HepG2 (cell line): Measurements from ENCODE around the gene DPY30. TPM values are rescaled to one million over a fixed set of nuclear protein-coding genes. Genes with fewer than 3 reads are reported as not detected.

Source experiments
- BHLHE40 ChIP-seq: IDR thresholded peaks from 2 replicates; pipeline ENCODE4 v1.6.1; 2011; ENCODE audit warnings: low read length, improper control_type of control experiment
- BRD4 ChIP-seq: sonication (generic); formaldehyde crosslinking; IDR thresholded peaks from 2 replicates; pipeline ENCODE4 v1.4.0; 2020; ENCODE audit warnings: missing genetic modification reagents
- FOSL2 ChIP-seq: sonication (generic); formaldehyde crosslinking; IDR thresholded peaks from 2 replicates; pipeline ENCODE4 v1.4.0; 2020; ENCODE audit warnings: missing genetic modification reagents
- HHEX ChIP-seq: IDR thresholded peaks from 2 replicates; pipeline ENCODE4 v1.6.1; 2016; ENCODE audit warnings: control low read depth
- IKZF1 ChIP-seq: fragments of 450-650 bp; IDR thresholded peaks from 2 replicates; pipeline ENCODE4 v1.7.1; 2016
- JDP2 ChIP-seq: sonication (generic); formaldehyde crosslinking; IDR thresholded peaks from 2 replicates; pipeline ENCODE4 v1.8.1; 2022; ENCODE audit warnings: missing genetic modification reagents, borderline replicate concordance
- KAT8 ChIP-seq: IDR thresholded peaks from 2 replicates; pipeline ENCODE4 v1.6.1; 2016; ENCODE audit warnings: missing genetic modification reagents, missing compliant biosample characterization
- KLF11 ChIP-seq: IDR thresholded peaks from 2 replicates; pipeline ENCODE4 v1.6.1; 2016; ENCODE audit warnings: missing compliant biosample characterization
- MAFK ChIP-seq, 2 experiments: IDR thresholded peaks in 1 of 2; conservative IDR thresholded peaks in 1 of 2; 2 replicates each; pipeline ENCODE4 v1.6.1; 2011; ENCODE audit warnings: improper control_type of control experiment in 2 of 2, low read length in 2 of 2
- MYNN ChIP-seq: sonication (generic); formaldehyde crosslinking; IDR thresholded peaks from 2 replicates; pipeline ENCODE4 v1.4.0; 2020; ENCODE audit warnings: mild to moderate bottlenecking, low read depth, missing genetic modification reagents
- NR2F1 ChIP-seq, 2 experiments: fragments of 450-650 bp in 1 of 2; formaldehyde crosslinking in 1 of 2; IDR thresholded peaks; 2 replicates each; pipeline versions ENCODE4 v1.5.0 to v1.6.1; 2016 to 2020; ENCODE audit warnings: mild to moderate bottlenecking in 1 of 2, missing compliant biosample characterization in 1 of 2, missing genetic modification reagents in 1 of 2, moderate library complexity in 1 of 2
- RBFOX2 ChIP-seq: fragments of 200-400 bp; formaldehyde crosslinking; IDR thresholded peaks from 2 replicates; pipeline ENCODE4 v1.6.1; 2017; ENCODE audit warnings: low read depth, mild to moderate bottlenecking, low read length
- REL ChIP-seq: sonication (generic); formaldehyde crosslinking; conservative IDR thresholded peaks from 2 replicates; pipeline ENCODE4 v1.8.0; 2022; ENCODE audit warnings: mild to moderate bottlenecking, missing genetic modification reagents, moderate library complexity
- THAP11 ChIP-seq: IDR thresholded peaks from 2 replicates; pipeline ENCODE4 v1.6.1; 2016; ENCODE audit warnings: missing biosample characterization, missing genetic modification reagents
- ZC3H4 ChIP-seq: sonication (generic); formaldehyde crosslinking; IDR thresholded peaks from 2 replicates; pipeline ENCODE4 v1.4.0; 2020; ENCODE audit warnings: missing genetic modification reagents, borderline replicate concordance
- ZNF20 ChIP-seq: sonication (generic); formaldehyde crosslinking; IDR thresholded peaks from 2 replicates; pipeline ENCODE4 v1.4.0; 2020; ENCODE audit warnings: mild to moderate bottlenecking, moderate library complexity, missing genetic modification reagents
- ZNF30 ChIP-seq: sonication (generic); formaldehyde crosslinking; IDR thresholded peaks from 2 replicates; pipeline ENCODE4 v1.5.0; 2020; ENCODE audit warnings: mild to moderate bottlenecking, missing genetic modification reagents
- ZNF430 ChIP-seq: sonication (generic); formaldehyde crosslinking; IDR thresholded peaks from 2 replicates; pipeline ENCODE4 v1.9.0; 2021; ENCODE audit warnings: mild to moderate bottlenecking, missing genetic modification reagents
- ZNF556 ChIP-seq: sonication (generic); formaldehyde crosslinking; IDR thresholded peaks from 2 replicates; pipeline ENCODE4 v1.4.0; 2020; ENCODE audit warnings: mild to moderate bottlenecking, missing genetic modification reagents, borderline replicate concordance
- ZNF616 ChIP-seq: sonication (generic); formaldehyde crosslinking; IDR thresholded peaks from 2 replicates; pipeline ENCODE4 v1.5.0; 2020; ENCODE audit warnings: low read depth, mild to moderate bottlenecking, missing genetic modification reagents
- ZNF737 ChIP-seq: sonication (generic); formaldehyde crosslinking; IDR thresholded peaks from 2 replicates; pipeline ENCODE4 v1.5.0; 2020; ENCODE audit warnings: missing genetic modification reagents, mild to moderate bottlenecking, borderline replicate concordance
- ZSCAN30 ChIP-seq: sonication (generic); formaldehyde crosslinking; IDR thresholded peaks from 2 replicates; pipeline ENCODE4 v1.5.0; 2020; ENCODE audit warnings: mild to moderate bottlenecking, missing genetic modification reagents
- ZSCAN9 ChIP-seq: IDR thresholded peaks from 2 replicates; pipeline ENCODE4 v1.6.1; 2016; ENCODE audit warnings: borderline replicate concordance
- polyA plus RNA-seq, 8 experiments: library from polyadenylated mRNA; depleted of rRNA in 3 of 8; stranded (reverse) in 7 of 8; unstranded in 1 of 8; fragments of >200 nt; fragmentation: Illumina TruSeq in 4 of 8; extraction: Trizol in 4 of 8; gene quantifications; 2 replicates each; pipeline versions ENCODE4 v1.2.1 to v1.2.3, GENCODE V29; 2011 to 2016; ENCODE audit warnings: low read depth in 4 of 8, missing spikeins in 1 of 8, mixed read lengths in 1 of 8; ENCODE audit not compliant: insufficient read depth in 1 of 8
- total RNA-seq, 5 experiments: library from RNA; depleted of rRNA; stranded (reverse); fragments of >200 nt; fragmentation: Illumina TruSeq; extraction: Trizol; gene quantifications; 2 replicates each; pipeline ENCODE4 v1.2.3, GENCODE V29; 2016; ENCODE audit warnings: low read depth in 1 of 5
- TF ChIP-seq, protein P1 (sequence below): sonication (generic); formaldehyde crosslinking; IDR thresholded peaks from 2 replicates; pipeline ENCODE4 v1.4.0; 2020; ENCODE audit warnings: missing genetic modification reagents, mild to moderate bottlenecking, borderline replicate concordance
- TF ChIP-seq, protein P2 (sequence below): sonication (generic); formaldehyde crosslinking; IDR thresholded peaks from 2 replicates; pipeline ENCODE4 v1.4.0; 2020; ENCODE audit warnings: missing genetic modification reagents, borderline replicate concordance
- TF ChIP-seq, protein P3 (sequence below): sonication (generic); formaldehyde crosslinking; IDR thresholded peaks from 2 replicates; pipeline ENCODE4 v1.5.0; 2020; ENCODE audit warnings: missing genetic modification reagents

Gene DPY30
- total and polyA plus RNA-seq, 2 of the 13 experiments (the other 11 are each of a cell fraction or from before 2014, with no cell fraction given): 98.1 to 118 TPM

DNA sequence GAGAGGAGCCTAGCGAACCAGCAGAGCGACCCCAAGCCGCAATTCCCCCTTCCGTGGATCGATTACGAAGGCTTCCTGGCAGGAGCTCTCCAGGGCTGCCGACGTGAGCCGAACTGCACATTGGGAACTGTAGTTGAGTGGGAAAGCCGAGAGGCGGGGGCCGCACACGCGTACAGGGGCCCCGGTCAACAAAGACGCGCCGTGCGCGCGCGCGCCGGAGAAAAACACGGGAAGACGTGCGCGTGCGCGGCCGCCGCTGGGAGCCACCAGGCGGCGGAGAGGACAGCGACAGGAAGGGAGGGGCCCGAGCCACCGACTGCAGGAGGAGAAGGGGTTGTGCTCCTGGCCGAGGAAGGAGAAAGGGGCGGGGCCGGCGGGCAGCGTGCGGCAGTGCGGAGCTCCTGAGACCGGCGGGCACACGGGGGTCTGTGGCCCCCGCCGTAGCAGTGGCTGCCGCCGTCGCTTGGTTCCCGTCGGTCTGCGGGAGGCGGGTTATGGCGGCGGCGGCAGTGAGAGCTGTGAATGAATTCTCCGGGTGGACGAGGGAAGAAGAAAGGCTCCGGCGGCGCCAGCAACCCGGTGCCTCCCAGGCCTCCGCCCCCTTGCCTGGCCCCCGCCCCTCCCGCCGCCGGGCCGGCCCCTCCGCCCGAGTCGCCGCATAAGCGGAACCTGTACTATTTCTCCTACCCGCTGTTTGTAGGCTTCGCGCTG, 23.9 kb upstream of the DPY30 start, which contains the start of gene SPAST (continued):
- TF ChIP-seq, protein P1, sequence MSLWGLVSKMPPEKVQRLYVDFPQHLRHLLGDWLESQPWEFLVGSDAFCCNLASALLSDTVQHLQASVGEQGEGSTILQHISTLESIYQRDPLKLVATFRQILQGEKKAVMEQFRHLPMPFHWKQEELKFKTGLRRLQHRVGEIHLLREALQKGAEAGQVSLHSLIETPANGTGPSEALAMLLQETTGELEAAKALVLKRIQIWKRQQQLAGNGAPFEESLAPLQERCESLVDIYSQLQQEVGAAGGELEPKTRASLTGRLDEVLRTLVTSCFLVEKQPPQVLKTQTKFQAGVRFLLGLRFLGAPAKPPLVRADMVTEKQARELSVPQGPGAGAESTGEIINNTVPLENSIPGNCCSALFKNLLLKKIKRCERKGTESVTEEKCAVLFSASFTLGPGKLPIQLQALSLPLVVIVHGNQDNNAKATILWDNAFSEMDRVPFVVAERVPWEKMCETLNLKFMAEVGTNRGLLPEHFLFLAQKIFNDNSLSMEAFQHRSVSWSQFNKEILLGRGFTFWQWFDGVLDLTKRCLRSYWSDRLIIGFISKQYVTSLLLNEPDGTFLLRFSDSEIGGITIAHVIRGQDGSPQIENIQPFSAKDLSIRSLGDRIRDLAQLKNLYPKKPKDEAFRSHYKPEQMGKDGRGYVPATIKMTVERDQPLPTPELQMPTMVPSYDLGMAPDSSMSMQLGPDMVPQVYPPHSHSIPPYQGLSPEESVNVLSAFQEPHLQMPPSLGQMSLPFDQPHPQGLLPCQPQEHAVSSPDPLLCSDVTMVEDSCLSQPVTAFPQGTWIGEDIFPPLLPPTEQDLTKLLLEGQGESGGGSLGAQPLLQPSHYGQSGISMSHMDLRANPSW: peak; percentile 89
- TF ChIP-seq FOSL2 (peak; percentile 57), REL (no peak), MAFK (conservative IDR thresholded peaks at IDR 0.05 in 1 of 2, IDR thresholded peaks at IDR 0.05 in 1 of 2; ENCODE audit: low read length in 2 of 2) (no peak), ZNF556 (CRISPR knock-in tag) (peak; percentile 98), KLF11 (peak; percentile 93), HHEX (CRISPR knock-in tag) (peak; percentile 38; the same call in 1 of the 2 replicates), NR2F1 (CRISPR knock-in tag; IDR thresholded peaks at IDR 0.05) (peak in 1 of 2 experiments; percentile 8; a peak in 1 of 4 replicates), ZNF20 (CRISPR knock-in tag) (no peak), ZNF30 (CRISPR knock-in tag) (no peak), IKZF1 (no peak), ZC3H4 (CRISPR knock-in tag) (no peak), JDP2 (CRISPR knock-in tag) (no peak), BRD4 (CRISPR knock-in tag) (peak; percentile 78; the same call in 1 of the 2 replicates), MYNN (CRISPR knock-in tag) (0 out of 2 replicates have a peak, but pooled peaks have one; percentile 20), ZNF737 (CRISPR knock-in tag) (no peak), ZSCAN30 (CRISPR knock-in tag) (no peak), BHLHE40 (peak; percentile 81), ZNF616 (CRISPR knock-in tag) (no peak), ZSCAN9 (CRISPR knock-in tag) (peak; percentile 57; the same call in 1 of the 2 replicates), THAP11 (CRISPR knock-in tag) (peak; percentile 99), RBFOX2 (peak; percentile 94), ZNF430 (CRISPR knock-in tag) (peak; percentile 94), KAT8 (peak; percentile 96)
- TF ChIP-seq, protein P2, sequence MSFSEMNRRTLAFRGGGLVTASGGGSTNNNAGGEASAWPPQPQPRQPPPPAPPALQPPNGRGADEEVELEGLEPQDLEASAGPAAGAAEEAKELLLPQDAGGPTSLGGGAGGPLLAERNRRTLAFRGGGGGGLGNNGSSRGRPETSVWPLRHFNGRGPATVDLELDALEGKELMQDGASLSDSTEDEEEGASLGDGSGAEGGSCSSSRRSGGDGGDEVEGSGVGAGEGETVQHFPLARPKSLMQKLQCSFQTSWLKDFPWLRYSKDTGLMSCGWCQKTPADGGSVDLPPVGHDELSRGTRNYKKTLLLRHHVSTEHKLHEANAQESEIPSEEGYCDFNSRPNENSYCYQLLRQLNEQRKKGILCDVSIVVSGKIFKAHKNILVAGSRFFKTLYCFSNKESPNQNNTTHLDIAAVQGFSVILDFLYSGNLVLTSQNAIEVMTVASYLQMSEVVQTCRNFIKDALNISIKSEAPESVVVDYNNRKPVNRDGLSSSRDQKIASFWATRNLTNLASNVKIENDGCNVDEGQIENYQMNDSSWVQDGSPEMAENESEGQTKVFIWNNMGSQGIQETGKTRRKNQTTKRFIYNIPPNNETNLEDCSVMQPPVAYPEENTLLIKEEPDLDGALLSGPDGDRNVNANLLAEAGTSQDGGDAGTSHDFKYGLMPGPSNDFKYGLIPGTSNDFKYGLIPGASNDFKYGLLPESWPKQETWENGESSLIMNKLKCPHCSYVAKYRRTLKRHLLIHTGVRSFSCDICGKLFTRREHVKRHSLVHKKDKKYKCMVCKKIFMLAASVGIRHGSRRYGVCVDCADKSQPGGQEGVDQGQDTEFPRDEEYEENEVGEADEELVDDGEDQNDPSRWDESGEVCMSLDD: peak; percentile 45; the same call in 1 of the 2 replicates
- TF ChIP-seq, protein P3, sequence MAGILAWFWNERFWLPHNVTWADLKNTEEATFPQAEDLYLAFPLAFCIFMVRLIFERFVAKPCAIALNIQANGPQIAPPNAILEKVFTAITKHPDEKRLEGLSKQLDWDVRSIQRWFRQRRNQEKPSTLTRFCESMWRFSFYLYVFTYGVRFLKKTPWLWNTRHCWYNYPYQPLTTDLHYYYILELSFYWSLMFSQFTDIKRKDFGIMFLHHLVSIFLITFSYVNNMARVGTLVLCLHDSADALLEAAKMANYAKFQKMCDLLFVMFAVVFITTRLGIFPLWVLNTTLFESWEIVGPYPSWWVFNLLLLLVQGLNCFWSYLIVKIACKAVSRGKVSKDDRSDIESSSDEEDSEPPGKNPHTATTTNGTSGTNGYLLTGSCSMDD (CRISPR knock-in tag): no peak
